Measurements from ENCODE around the gene KIAA2012.

DNA sequence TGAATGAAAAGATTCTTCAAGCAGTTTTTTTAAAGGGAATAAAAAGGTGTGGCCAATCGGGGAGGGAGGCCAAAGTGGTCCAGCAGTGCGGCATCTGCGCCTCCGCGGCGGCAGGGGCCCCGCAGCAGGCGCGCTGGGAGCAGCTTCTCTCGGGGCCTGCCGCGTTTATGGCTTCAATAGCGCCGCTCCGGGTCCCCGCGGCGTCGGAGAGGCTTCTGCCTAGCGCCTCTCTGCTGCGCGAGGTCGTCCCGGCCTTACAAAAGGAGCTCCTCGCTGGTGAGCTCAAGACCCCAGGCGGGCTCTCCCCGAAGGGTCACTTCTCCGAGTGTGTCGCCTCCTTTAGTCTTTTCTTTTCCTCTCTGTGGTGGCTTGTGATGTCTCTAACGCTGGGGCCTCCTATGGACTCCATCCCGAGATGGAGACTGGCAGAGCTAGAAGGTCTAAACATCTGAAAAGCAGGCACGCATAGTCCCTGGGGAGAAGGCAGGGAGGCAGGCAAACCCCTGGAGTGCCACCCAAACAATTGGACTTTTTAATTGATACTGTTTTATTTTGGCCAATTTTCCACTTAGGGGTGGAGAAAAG is 98.3 kb downstream of the KIAA2012 start:
- TF ChIP-seq, protein P1, sequence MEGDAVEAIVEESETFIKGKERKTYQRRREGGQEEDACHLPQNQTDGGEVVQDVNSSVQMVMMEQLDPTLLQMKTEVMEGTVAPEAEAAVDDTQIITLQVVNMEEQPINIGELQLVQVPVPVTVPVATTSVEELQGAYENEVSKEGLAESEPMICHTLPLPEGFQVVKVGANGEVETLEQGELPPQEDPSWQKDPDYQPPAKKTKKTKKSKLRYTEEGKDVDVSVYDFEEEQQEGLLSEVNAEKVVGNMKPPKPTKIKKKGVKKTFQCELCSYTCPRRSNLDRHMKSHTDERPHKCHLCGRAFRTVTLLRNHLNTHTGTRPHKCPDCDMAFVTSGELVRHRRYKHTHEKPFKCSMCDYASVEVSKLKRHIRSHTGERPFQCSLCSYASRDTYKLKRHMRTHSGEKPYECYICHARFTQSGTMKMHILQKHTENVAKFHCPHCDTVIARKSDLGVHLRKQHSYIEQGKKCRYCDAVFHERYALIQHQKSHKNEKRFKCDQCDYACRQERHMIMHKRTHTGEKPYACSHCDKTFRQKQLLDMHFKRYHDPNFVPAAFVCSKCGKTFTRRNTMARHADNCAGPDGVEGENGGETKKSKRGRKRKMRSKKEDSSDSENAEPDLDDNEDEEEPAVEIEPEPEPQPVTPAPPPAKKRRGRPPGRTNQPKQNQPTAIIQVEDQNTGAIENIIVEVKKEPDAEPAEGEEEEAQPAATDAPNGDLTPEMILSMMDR (IDR thresholded peaks at IDR 0.05; ENCODE audit: low read depth, low read length): no peak
- TF ChIP-seq EZH2phosphoT487 (IDR thresholded peaks at IDR 0.05; ENCODE audit: low read depth): no peak

All from OCI-LY3 (cell line).